ENCODE data around the gene MOV10L1.

DNA sequence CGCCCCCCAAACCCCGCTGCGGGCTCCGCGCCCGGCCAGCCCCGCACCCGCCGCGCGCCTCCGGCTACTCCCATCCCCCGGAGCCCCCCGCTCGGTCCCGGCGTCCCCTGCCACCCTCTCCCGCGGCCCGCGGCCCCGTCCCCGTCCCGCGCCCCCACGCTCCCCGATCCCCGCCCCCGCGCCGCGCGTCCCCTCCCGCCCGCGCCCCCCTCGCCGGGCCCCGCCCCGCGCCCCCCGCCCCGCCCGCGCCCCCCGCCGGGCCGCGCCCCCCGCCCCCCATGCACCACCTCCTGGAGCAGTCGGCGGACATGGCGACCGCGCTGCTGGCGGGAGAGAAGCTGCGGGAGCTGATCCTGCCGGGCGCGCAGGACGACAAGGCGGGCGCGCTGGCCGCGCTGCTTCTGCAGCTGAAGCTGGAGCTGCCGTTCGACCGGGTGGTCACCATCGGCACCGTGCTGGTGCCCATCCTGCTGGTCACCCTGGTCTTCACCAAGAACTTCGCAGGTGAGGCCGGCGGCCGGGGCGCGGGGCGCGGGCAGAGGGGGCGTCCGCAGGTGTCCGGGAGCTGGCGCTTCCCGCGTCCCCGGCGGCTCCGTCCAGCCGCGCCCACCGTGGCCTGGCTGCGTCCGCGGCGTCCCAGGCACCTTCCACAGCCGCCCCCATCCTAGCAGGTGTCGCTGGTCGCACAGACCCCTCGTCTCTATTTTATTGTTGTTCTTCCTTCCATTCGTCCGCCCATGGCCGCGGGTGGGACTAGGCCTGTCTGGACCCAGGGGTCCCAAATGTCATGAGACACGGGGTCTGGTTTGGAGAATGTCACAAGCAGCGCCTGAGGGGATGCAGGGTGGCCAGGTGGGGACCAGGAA lies 80.9 kb downstream of the MOV10L1 start, which contains the start of gene PANX2:
- TF ChIP-seq, protein P1, sequence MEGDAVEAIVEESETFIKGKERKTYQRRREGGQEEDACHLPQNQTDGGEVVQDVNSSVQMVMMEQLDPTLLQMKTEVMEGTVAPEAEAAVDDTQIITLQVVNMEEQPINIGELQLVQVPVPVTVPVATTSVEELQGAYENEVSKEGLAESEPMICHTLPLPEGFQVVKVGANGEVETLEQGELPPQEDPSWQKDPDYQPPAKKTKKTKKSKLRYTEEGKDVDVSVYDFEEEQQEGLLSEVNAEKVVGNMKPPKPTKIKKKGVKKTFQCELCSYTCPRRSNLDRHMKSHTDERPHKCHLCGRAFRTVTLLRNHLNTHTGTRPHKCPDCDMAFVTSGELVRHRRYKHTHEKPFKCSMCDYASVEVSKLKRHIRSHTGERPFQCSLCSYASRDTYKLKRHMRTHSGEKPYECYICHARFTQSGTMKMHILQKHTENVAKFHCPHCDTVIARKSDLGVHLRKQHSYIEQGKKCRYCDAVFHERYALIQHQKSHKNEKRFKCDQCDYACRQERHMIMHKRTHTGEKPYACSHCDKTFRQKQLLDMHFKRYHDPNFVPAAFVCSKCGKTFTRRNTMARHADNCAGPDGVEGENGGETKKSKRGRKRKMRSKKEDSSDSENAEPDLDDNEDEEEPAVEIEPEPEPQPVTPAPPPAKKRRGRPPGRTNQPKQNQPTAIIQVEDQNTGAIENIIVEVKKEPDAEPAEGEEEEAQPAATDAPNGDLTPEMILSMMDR (IDR thresholded peaks at IDR 0.05; ENCODE audit: low read depth, low read length) = no peak
- no peak for TF ChIP-seq EZH2phosphoT487 (IDR thresholded peaks at IDR 0.05; ENCODE audit: low read depth)
